HG03520 (cell line): ENCODE results near the gene SREBF1.
A peak's percentile ranks its signal among the peaks of the same experiment; 100 is the strongest.

Experiments used
- ATAC-seq: cut with Tn5 transposase; IDR thresholded peaks from one replicate; pipeline ENCODE4 v1.9.1; 2021; ENCODE audit warnings: mild to moderate bottlenecking, moderate library complexity; ENCODE audit not compliant: unreplicated experiment

The SREBF1 gene

GRCh38 chr17:17826942-17827785, 9.6 kb downstream of the SREBF1 start:
- no peak for ATAC-seq

- ATAC-seq, result no peak
Measured at GRCh38 chr17:17826342-17826713, 10.5 kb downstream of the SREBF1 start.

GRCh38 chr17:17824783-17825614, 11.8 kb downstream of the SREBF1 start:
- no peak for ATAC-seq

- ATAC-seq, result peak; percentile 10
Measured at GRCh38 chr17:17824119-17824782, 12.5 kb downstream of the SREBF1 start.

DNA sequence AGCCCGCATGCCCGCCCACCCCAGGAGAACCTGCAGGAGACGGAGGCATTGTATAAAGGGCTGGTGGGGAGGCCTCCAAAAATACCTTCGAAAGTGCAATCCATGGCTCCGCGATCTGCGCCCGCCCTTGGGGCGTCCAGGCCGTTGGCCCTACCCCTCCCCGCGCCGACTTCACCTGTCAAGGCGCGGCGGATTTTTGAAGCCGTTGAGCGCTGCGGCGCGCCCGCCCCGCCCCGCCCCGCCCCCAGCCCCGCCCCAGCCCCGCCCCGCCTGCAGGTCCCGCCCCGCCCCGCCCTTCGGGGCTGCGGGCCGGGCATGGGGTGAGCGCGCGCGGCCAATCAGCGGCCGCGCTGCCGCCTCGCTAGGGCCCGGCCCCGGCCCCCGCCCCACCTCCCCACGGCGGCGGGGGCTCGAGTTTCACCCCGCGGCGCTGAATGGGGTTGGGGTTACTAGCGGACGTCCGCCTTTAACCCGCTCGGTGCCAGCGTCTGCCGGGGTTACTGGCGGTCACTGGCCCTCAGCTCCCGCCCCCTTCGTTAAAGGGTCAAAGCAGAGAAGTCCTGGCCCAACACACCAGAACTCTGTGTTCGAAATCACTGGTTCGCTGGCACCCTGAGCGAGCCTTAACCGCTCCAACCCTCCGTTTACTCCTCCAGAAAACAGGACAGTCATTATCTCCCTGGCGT, 13.2 kb downstream of the SREBF1 start:
- peak; percentile 59 for ATAC-seq

DNA sequence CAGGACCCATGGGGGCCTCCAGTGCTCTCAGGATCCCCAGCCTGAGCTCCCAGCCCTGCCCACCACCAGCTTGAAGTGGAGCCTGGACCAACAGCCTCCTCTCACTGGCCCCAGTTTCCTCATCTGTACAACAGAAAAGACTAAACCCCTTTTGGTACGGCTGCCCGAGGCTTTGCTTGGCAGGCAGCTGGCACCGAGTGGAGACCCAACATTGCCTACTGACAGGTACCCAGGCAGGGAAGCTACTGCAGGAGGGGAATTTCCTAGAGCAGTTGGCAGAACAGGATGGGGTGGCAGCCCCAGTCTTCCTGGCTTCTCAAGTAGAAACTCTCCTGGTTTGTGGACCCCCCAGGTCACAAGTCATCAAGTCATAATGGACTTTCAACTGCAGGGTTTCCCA, 14.2 kb downstream of the SREBF1 start:
- no peak for ATAC-seq

DNA sequence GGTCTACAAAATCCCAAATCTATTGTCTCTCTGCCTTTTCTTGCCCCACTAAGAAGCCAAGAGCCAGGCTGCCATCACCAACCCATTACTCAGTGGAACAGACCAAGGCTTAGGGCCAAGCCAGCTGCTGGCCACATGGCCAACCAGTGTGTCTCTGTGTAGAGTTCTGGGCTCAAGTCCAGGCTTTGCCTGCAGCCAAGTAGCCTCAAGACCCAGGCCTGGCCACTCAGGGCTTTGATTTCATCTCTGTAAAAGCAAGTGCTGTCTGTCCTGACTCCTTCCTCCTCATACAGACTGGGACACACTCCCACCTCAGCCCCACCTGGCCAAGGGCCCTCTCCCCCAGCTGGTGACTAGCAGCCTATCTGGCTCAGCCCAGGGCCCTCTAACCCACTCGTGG, 14.6 kb downstream of the SREBF1 start:
- ATAC-seq, result no peak

DNA sequence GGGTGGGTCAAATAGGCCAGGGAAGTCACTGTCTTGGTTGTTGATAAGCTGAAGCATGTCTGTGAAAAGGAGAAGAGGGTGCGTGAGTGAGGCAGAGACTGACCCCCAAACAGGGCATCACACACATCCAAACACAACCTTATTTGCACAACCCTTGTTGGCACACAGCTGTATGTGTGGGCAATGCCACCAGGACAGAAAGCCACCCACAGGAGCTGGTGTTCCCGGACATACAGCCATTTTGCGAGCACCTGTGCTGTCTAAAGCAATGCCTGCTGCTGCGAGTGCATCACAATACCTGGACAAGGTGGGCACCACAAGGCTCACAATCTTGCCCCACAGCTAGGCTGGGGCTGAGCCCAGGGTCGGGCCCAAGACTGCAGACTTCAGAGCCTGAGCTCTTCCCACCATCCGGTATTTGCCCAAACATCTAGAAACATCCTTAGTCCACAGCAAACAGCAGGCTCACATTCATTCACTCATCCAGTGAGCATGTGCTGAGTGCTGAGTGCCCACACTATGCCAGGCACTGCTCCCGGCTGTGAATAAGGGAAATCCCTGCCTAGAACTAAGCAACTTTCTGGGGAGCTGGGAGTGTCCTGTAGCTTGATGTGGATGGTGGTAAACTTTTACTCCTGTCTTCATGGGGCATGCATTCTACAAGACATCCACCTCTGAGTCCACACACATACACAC, 16.2 kb downstream of the SREBF1 start:
- no peak for ATAC-seq

DNA sequence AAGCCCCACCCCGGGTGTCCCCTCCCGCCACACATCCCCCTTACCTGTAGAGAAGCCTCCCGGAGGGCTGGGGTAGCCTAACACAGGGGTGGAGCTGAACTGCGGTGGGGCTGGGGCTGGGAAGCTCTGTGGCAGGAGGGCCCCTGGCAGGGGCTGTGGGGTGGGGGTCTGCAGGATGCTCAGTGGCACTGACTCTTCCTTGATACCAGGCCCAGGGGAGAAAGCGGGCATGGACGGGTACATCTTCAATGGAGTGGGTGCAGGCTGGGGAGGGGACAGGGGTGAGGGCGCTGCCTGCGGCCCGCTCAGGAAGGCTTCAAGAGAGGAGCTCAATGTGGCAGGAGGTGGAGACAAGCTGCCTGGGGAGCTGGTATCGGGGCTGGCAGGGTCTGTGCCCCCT, 16.7 kb downstream of the SREBF1 start:
- no peak for ATAC-seq

GRCh38 chr17:17819561-17819995, 17.2 kb downstream of the SREBF1 start:
- ATAC-seq, result no peak

- no peak for ATAC-seq
Measured at GRCh38 chr17:17819111-17819510, 17.7 kb downstream of the SREBF1 start.

DNA sequence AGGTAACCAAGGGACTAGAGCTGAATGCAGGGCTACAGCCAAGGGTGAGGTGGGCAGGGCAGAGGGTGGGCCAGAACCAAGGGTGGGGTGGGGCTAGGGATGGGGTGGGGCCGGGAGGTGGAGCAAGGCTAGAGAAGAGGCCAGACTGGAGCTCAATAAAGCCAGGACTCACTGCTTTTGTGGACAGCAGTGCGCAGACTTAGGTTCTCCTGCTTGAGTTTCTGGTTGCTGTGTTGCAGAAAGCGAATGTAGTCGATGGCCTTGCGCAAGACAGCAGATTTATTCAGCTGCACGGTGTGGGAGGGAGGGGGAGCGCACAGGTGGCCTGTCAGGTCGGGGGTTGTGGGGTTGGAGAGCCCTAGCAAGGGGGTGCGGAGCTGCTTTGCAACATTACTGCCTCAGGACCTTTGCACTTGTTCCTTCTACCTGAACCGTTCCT, 18.7 kb downstream of the SREBF1 start:
- no peak for ATAC-seq

- ATAC-seq, result no peak
Measured at GRCh38 chr17:17817552-17817947, 19.2 kb downstream of the SREBF1 start.

DNA sequence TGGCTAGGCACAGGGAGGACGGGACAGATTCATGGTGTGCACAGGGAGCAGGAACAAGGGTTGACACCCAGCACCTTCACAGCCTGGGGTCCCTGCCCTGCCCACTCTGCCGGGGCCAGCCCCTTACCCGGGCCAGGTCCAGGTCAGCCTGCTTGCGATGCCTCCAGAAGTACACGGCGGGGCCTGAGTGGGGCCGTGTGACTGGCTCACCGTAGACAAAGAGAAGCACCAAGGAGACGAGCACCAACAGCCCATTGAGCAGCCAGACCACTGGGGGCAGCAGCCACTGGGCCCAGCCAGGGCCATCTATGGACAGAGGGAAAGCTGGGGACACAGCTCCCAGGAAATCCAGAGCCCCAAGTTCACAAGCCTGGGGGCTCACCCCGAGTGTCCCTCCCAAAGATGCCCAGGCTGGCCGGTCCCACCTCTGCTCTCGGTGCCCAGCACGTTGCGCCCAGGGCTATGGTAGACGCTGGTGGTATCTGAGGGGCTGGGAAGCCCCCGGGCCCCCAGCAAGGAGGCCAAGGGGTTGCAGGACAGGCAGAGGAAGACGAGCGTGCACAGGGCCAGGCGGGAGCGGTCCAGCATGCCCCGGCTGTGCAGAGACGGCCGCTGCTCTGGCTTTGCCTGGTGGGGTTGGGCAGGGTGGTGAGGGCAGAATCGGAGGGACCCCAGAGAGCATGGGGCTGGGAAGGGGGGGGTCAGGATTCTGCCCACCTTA, 19.8 kb downstream of the SREBF1 start:
- ATAC-seq, result no peak

GRCh38 chr17:17816240-17816814, 20.5 kb downstream of the SREBF1 start:
- ATAC-seq, result no peak

DNA sequence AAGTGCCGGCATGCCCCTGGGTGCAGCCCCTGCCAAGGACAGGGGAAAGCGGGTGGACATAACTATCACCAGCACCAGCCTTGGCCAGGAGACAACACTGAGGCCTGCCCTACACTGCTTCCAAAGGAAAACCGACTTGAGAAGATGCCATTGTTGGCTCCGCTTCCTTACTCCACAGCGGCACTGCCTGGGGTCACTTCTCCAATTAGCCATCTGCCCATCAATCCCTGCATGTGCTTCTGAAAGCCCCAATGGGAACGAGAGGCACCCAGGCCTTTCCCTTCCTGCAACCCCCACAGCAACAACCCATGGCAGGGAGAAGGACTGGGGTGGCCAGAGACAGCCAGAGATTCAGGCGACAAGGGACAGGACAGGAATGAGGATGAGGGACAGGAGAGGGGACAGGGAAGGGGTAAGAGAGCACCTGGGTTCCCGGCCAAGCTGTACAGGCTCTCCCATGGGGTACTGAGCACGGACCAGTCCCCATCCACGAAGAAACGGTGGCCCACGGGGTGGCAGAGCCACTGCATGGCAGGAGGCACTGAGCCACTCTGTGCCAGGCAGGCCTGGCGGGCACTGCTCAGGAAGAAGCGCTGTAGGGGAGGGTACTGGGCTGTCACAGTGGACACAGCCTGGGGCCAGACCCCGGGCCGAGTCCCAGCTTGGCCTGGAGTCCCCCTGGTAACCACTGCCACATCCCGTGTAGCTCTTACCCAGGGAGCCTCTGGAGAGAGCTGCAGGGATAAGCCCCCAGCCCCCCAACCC, 21.2 kb downstream of the SREBF1 start:
- no peak for ATAC-seq

DNA sequence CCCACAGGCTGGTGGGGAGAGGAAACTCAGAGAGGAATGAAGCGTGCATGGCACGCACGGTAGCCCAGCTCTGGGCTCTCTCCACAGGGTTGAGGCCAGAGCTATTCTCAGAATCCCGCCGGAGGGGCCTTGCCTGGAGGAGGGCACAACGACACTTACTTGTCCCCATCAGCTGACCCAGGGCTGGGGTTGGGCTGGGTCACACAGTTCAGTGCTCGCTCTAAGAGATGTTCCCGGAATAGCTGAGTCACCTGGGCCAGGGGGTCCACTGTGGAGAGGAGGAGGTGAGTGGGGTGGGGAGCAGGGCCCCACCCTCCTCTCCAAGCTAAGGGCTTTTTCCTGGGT, 21.8 kb downstream of the SREBF1 start:
- no peak for ATAC-seq

- ATAC-seq, result no peak
Measured at GRCh38 chr17:17814162-17815061, 22.4 kb downstream of the SREBF1 start.
